Stimulated activated CD8-positive, alpha-beta memory T cell treated with anti-CD3 and anti-CD28 coated beads, Interleukin-15, amount 100 ng/mL, for 4 hours (primary cell): ENCODE data around the gene FRMD4B.

Source experiments
- DNase-seq, 2 donors: peaks; one replicate each; pipeline ENCODE4 v3.0.0-alpha.2; 2020; ENCODE audit warnings: low read depth in 2 of 2

The FRMD4B gene

DNA sequence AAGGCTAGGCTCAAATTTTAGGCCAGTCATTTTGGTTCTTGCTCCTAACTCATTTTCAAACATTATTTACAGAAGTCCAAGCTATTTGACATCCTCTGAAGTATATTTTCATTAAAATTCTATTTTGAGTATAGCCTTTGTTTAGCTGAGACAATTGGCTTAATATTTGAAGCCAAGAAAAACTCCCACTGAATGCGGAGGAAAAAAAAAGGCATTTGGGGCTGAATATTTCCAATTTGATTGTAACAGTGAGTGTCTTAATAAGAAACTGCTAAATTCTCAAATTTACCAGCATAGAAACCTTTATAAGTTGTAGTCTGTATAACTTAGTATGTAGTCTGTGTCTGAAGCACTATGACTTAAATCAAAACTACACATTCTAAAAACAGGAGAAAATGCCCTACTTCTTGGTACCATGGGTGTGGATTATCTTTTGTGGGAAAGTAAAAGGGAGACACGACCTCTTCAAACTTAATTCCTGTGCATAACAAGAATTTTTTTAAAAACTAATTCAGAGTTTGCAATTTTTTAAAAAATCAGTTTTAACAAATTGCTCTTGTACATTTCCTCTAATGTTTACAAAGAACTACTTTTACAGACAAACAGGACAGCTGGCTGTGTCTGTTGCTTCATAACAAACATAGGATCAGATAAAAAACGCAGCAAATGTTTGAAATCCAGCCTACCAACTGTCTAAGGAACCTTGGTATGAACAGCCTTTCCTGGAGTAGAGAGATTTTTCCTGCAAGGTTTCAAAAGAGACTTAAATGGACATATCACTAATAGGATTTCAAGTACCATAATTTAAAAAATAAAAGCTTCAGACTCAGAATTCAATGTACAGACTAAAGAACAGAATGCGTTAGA, 210.8 kb downstream of the FRMD4B start:
- DNase-seq = no peak

GRCh38 chr3:69174445-69174844, 211.4 kb downstream of the FRMD4B start:
- DNase-seq = no peak

DNA sequence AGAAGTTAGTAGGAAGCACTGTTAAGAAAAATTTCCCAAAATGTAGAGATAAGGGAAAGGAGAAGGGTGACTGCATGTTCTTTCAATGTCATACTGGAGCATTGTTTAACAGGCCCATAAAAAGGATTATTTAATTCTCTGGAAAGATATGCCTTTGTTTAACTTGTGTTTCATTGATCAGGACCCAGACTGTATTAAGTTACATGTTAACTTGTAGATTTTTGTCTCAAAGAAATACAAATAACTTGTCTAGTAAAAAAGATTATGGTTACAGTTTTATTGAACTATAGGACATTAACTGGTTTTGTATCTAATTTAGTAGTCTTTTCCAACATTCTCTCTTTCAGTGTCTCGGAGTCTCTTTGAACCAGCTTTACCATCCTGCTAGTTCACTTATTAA, 213.8 kb downstream of the FRMD4B start:
- DNase-seq = no peak

GRCh38 chr3:69166446-69166845, 219.4 kb downstream of the FRMD4B start:
- no peak for DNase-seq

DNA sequence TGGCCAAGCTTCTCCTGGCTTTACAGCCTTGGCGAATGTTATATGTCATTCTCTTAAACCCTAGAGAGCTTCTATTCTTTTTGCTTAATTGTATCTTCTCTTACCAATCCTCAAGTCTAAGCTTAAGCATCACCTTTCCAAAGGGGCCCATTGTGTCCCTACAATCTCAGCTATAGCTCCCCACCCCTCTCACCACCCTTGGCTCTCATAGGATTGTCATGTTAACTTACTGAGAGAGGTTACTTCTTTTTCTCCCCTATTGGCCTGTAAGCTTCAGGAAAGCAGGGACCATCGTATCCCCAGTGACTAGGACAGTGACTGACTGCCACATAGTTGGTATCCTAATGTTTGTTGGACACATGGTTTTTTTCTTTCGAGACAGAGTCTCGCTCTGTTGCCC, 220.1 kb downstream of the FRMD4B start:
- DNase-seq = no peak

GRCh38 chr3:69164296-69164695, 221.6 kb downstream of the FRMD4B start:
- DNase-seq = no peak

DNA sequence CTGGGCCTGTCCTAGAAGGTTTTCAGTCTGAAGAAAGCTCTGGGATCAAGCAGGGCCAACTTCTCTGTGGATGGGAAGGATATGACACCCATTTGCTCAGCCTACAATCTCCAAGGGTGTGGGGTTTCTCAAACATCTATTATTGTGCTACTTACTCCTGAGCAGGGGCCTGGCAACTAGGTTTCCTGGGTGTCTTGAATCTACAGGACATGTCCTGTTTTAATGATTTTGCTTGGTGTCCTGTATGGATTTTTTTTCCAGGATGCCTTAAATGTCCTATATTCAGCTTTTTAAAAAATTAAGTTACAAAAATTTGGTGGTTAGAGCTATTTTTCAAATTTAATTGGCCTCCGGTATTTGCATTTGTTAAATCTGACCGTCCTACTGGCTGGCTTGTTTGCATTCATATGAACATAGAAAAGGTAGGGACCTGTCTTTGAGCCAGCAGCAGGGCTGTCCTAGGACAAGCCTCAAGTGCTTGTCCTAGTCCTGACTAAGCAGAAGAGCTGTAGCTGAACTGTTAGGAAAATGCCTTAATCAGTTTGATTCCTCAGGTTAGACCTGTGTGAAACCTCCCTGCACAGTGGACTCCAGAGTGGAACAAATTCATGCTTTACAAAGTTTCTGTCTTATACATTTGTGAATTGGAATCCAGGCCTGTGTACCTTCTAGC, 223.4 kb downstream of the FRMD4B start:
- no peak for DNase-seq

- DNase-seq = peak in 1 of 2 donors; percentile 8
These were observed 224.1 kb downstream of the FRMD4B start for GRCh38 chr3:69161587-69162307.

DNA sequence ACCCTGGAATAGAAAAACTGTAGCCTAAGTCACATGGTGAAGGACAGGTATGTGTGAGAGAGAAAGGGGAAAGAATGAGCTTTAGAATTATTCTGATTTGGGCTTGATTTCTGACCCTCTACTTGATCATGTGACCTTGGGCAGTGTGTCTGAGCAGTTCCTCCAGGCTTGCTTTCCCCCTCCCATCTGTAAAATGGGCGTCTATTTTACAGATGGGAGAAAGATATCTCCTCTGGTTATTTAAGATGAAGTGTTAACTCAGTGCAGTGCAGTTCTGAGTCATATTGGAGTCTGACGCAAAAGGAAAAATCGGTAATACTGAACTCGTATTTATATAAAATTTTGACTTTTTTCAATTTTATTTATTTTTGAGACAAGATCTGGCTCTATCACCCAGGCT, 225.4 kb downstream of the FRMD4B start:
- DNase-seq = no peak

DNA sequence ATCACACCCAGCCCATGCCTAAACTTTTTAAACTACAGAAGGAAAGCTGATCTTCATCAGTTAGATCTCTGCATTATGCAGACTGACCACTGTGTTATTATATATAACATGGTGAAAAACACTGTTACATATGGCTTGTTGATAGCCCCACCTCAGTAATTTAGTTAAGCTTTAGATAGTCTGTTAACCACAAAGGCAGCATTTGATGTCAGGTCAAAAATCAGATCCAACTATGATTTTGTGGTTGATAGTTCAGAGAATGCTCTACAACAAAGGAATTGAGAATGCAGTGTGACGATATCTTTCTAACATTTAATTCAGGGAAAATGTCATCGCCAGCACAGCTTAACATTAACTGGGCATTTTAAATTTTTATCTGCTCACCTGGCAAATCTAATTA, 225.8 kb downstream of the FRMD4B start:
- no peak for DNase-seq

GRCh38 chr3:69149586-69149985, 236.3 kb downstream of the FRMD4B start:
- no peak for DNase-seq

DNA sequence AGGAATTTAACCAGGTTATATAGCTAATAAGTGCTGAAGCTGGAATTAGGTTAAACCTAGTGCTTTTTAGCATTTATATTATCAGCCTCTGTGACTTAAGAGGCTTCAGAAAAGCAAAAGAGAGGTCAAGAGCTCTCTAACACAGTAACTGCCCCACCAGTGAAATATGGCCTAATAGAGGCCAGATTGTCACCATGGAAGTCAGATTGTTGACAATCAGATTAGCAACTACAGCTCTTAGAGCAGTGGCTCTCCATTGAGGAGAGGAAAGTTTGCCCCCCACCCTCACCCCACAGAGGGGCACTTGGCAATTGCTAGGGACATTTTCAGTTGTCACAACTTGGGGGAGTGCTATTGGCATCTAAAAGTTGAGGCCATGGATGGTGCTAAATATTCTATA, 240.2 kb downstream of the FRMD4B start:
- no peak for DNase-seq

GRCh38 chr3:69144631-69145245, 241.2 kb downstream of the FRMD4B start:
- no peak for DNase-seq

DNA sequence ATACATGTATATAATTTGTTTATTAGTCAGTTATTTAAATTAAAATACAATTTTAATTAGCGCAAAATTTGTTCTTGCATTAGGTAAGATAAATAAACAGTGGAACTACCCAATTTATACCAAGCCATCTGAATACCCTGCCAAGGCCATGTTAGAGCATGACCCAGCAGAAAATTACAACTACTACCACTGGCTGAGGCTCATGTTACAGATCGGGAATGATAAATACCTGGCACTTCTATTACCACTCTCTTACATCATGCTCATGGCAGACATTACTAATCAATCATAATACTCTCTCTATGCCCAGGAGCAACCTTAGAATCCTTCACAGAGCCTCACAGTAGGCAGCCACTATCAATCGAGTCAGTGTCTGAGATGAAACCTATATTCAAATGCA, 242.3 kb downstream of the FRMD4B start:
- no peak for DNase-seq

- DNase-seq = no peak
These were observed 243.0 kb downstream of the FRMD4B start for GRCh38 chr3:69142797-69143454.

DNA sequence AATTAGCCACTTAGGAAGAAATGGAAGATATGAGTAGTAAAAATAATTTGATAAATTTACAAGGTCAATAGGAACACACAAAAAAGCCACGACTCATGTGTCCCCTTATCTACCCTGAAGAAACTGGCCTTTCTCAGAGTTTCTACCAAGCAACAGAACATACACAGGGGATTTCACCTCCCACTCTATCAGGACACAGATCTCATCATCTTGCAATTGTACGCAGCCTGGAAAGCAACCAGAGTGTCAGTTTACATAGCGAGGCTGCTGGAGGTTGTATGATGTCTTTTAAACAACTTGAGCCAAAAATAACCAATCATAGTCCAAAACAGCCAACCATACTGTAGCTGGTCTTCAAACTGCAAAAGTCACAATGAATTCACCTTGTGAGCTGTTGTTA, 243.8 kb downstream of the FRMD4B start:
- no peak for DNase-seq

DNA sequence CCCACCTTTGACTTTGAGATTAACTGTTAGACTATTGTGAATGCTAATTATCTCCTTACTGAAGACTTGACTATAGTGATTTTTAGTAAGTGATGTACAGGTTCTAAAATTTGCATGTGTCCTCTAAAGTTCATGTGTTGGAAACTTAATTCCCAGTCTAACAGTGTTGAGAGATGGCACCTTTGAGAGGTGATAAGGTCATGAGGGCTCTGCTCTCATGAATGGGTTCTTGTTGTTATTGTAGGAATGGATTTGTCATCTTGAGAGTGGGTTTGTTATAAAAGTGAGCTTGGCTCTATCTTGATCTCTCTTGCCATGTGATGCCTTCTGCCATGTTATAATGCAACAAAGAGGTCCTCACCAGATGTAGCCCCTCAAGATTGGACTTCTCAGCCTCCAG, 244.6 kb downstream of the FRMD4B start:
- DNase-seq = no peak

DNA sequence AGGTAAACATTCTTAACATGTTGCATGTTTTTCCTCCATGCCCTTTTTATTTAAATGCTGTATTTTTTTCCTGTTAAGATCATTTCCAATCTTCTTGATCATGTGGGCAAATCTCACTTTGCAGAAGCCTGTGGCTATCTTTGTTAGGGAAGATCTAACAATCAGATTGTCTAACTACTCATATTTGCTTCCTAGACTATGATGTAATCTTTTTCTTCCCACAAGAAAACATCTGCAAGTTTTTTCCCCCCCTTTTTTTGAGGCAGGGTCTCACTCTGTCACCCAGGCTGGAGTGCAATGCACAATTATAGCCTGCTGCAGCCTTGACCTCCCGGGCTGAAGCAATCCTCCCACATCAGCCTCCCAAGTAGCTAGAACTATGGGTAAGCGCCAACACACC, 248.5 kb downstream of the FRMD4B start:
- DNase-seq = no peak

- DNase-seq = no peak
These were observed 248.9 kb downstream of the FRMD4B start for GRCh38 chr3:69137005-69137404.

GRCh38 chr3:69130689-69131088, 255.2 kb downstream of the FRMD4B start:
- DNase-seq = no peak

DNA sequence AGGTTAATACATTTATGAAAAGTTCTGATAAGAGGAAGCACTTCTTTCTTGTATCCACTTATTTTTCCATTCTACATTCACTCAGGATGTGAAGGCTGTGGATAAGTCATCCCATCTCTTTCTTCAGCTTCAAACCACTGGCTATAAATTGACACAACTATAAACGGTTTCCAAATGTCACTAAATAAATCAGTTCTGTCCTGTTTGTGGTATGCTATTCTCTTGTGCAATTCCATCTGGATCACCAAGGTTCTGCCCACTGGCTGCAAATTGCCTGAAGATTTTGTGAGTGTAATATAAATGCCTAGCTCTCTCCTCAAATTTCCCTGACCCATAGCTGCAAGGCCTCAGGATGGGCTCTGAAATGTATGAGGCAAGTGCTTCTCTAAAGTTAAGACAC, 256.4 kb downstream of the FRMD4B start:
- DNase-seq = no peak

DNA sequence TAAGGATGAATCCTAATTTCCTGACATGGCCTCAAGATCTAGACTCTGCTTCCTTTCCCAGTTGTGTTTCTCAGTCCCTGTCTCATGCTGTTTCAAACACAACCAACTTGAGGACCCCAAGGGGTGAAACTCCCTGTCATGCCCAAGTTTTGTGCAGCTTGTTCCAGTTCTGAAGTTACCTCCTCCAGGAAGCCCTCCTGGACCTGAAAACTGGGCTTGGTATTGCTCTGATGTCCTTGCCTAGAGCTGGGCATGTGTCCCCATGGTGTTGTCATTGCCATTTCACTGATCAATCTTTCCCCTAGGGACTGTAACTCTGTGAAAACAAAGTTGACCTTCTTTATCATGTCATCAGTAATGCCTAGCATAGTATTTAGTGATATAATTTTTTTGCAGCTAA, 257.4 kb downstream of the FRMD4B start:
- DNase-seq = no peak
